AG10803 (cell line): Measurements from ENCODE around the gene PROM2.

Experiments used
- DNase-seq: peaks from one replicate; pipeline ENCODE4 v3.0.0; 2010; ENCODE audit warnings: low read depth
- H3K4me3 ChIP-seq: 2 replicates; pipeline ENCODE4 v1.5.1; 2011; ENCODE audit warnings: mild to moderate bottlenecking, low read length, control low read depth
- CTCF ChIP-seq: conservative IDR thresholded peaks from 2 replicates; pipeline ENCODE4 v1.5.1; 2011; ENCODE audit warnings: mild to moderate bottlenecking, low read length, control low read depth, inconsistent platforms

The PROM2 gene

GRCh38 chr2:95329891-95330793 is 55.9 kb downstream of the PROM2 start:
- no peak for TF ChIP-seq CTCF
- no peak overlapping the region for H3K4me3 ChIP-seq
- DNase-seq, result no peak

- DNase-seq, result no peak
- TF ChIP-seq CTCF, result no peak
- H3K4me3 ChIP-seq, result no peak overlapping the region
Measured at GRCh38 chr2:95330794-95331338, 56.6 kb downstream of the PROM2 start.

- no peak for TF ChIP-seq CTCF
- DNase-seq, result no peak
- H3K4me3 ChIP-seq, result no peak overlapping the region
Measured at GRCh38 chr2:95331606-95332005, 57.4 kb downstream of the PROM2 start.

GRCh38 chr2:95332036-95332435 is 57.8 kb downstream of the PROM2 start:
- TF ChIP-seq CTCF, result no peak
- no peak overlapping the region for H3K4me3 ChIP-seq
- no peak for DNase-seq

- DNase-seq, result no peak
- no peak overlapping the region for H3K4me3 ChIP-seq
- TF ChIP-seq CTCF, result no peak
Measured at GRCh38 chr2:95333056-95333455, 58.8 kb downstream of the PROM2 start.

GRCh38 chr2:95333888-95334338 is 59.7 kb downstream of the PROM2 start:
- DNase-seq, result peak; percentile 97
- no peak for TF ChIP-seq CTCF
- no peak overlapping the region for H3K4me3 ChIP-seq
